Measurements from ENCODE around the gene TCN2. TPM values are rescaled to one million over a fixed set of nuclear protein-coding genes. Genes with fewer than 3 reads are reported as not detected.

Gene TCN2
- total RNA-seq, 1 experiment from 2014 or later: 2.2 TPM

DNA sequence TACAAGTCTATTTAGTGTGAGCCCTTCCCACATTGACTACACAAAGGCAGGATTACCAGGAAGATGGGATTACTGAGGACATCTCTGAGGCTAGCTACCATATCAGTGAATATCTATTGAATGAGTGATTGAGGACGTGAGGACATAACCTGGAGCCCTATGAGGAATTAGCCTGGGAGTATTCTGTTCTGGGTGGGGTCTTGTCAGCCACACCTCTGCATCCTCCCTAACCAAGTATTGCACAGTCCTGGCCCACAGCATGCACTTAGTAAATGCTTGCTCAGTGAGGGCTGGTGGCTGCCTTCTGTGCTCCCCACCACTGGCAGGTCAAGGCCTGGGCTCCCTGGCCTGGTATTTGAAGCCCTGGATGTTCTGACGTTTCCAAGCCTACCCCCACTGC is 45.9 kb downstream of the TCN2 start (continued):
- no peak for TF ChIP-seq REST (IDR thresholded peaks at IDR 0.05; ENCODE audit: low read depth)
- no peak for TF ChIP-seq ELF1 (IDR thresholded peaks at IDR 0.05; ENCODE audit: borderline replicate concordance, low read depth)
- no peak for TF ChIP-seq RAD21 (IDR thresholded peaks at IDR 0.05; ENCODE audit: low read depth)
- TF ChIP-seq SIN3A (IDR thresholded peaks at IDR 0.05; ENCODE audit: low read depth): no peak
- no peak for TF ChIP-seq POLR2AphosphoS5 (IDR thresholded peaks at IDR 0.05; ENCODE audit: low read depth, low read length)
- TF ChIP-seq EZH2phosphoT487 (IDR thresholded peaks at IDR 0.05; ENCODE audit: borderline replicate concordance): no peak
- TF ChIP-seq JUND (IDR thresholded peaks at IDR 0.05): no peak

DNA sequence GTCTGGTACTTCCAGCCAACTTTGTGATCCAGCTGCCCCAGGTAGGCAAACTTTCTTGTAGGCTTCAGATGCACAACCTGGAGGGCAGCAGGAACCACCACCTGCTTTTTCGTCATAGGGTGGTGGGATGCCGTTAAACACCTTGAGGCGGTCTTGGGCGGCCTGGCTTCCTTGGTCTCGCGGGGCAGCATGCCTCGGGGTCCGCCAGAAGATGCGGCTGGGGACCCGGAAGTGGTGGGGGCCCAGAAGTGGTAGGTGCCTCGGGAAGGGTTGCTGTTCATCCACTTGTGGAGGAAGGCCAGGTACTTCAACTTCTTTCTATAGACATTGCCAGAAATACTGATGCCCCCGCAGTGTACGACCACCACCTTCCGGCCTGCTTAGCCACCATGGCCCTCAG is 47.4 kb downstream of the TCN2 start:
- POLR2A ChIA-PET: no interaction called here
- DNase-seq (ENCODE audit: low read depth, low spot score) (no peak), ATAC-seq (no peak)
- Histone ChIP-seq H3K4me3 (replicated peaks in 1 of 2; ENCODE audit: low read depth in 1 of 2, low read length in 2 of 2) (no peak overlapping the region), H3K4me1 (ENCODE audit: control insufficient read depth in 1 of 2, insufficient read depth in 2 of 2, low read length in 2 of 2) (peaks cover 11 to 22% of the 10 kb centered on the region in 2 experiments), H4K20me1 (ENCODE audit: insufficient read depth) (no peaks in the 10 kb centered on the region), H3K9ac (ENCODE audit: low read length) (no peak overlapping the region), H3K9me3 (ENCODE audit: control insufficient read depth in 1 of 2, insufficient read depth in 1 of 2, low read depth in 1 of 2, low read length in 2 of 2) (no peaks in the 10 kb centered on the region), H3K9me2 (ENCODE audit: insufficient read depth) (no peaks in the 10 kb centered on the region), H3K79me2 (ENCODE audit: insufficient read depth, low read length) (no peaks in the 10 kb centered on the region), H3K27ac (ENCODE audit: low read depth, low read length) (no peak overlapping the region), H3K4me2 (ENCODE audit: low read length) (no peak overlapping the region), H3K36me3 (ENCODE audit: control insufficient read depth in 1 of 2, insufficient read depth in 2 of 2, low read length in 2 of 2) (no peaks in the 10 kb centered on the region), H3K27me3 (ENCODE audit: insufficient read depth, low read length) (no peaks in the 10 kb centered on the region), H2AFZ (ENCODE audit: low read depth, low read length, poor library complexity, severe bottlenecking) (no peak overlapping the region)
- RAD21 ChIA-PET (ENCODE audit: low non-redundant PET in 1 of 2, low total read pairs in 2 of 2, uncharacterized antibody in 2 of 2, unreplicated experiment in 2 of 2): no interaction called here
- CTCF ChIA-PET: no interaction called here
- intact Hi-C loops (cut with micrococcal nuclease): no loop called here
- BruUV-seq (replicated peaks): no TSS peak
- TF ChIP-seq YY1 (IDR thresholded peaks at IDR 0.05; ENCODE audit: extremely low read depth, insufficient replicate concordance, low read depth, low read length) (no peak), SIN3A (IDR thresholded peaks at IDR 0.05; ENCODE audit: low read depth) (no peak), CBX3 (IDR thresholded peaks at IDR 0.05; ENCODE audit: low read depth) (no peak), TCF7L2 (IDR thresholded peaks at IDR 0.05; ENCODE audit: borderline replicate concordance, extremely low read depth, insufficient read depth, insufficient read length) (no peak), JUND (IDR thresholded peaks at IDR 0.05) (no peak), SP1 (IDR thresholded peaks at IDR 0.05; ENCODE audit: low read depth) (no peak), ZFX (IDR thresholded peaks at IDR 0.05) (no peak), EZH2 (IDR thresholded peaks at IDR 0.05) (no peak), POLR2A (IDR thresholded peaks at IDR 0.05; ENCODE audit: borderline replicate concordance, extremely low read depth, insufficient read depth, insufficient read length) (no peak), RAD21 (IDR thresholded peaks at IDR 0.05; ENCODE audit: low read depth) (no peak), EZH2phosphoT487 (IDR thresholded peaks at IDR 0.05; ENCODE audit: borderline replicate concordance) (no peak), POLR2AphosphoS5 (IDR thresholded peaks at IDR 0.05; ENCODE audit: low read depth, low read length) (no peak), ELF1 (IDR thresholded peaks at IDR 0.05; ENCODE audit: borderline replicate concordance, low read depth) (no peak), CEBPB (IDR thresholded peaks at IDR 0.05; ENCODE audit: low read depth) (no peak)
- TF ChIP-seq, protein P1, sequence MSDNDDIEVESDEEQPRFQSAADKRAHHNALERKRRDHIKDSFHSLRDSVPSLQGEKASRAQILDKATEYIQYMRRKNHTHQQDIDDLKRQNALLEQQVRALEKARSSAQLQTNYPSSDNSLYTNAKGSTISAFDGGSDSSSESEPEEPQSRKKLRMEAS (IDR thresholded peaks at IDR 0.05): no peak
- TF ChIP-seq, protein P2, sequence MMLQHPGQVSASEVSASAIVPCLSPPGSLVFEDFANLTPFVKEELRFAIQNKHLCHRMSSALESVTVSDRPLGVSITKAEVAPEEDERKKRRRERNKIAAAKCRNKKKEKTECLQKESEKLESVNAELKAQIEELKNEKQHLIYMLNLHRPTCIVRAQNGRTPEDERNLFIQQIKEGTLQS (IDR thresholded peaks at IDR 0.05): no peak
- TF ChIP-seq, protein P3, sequence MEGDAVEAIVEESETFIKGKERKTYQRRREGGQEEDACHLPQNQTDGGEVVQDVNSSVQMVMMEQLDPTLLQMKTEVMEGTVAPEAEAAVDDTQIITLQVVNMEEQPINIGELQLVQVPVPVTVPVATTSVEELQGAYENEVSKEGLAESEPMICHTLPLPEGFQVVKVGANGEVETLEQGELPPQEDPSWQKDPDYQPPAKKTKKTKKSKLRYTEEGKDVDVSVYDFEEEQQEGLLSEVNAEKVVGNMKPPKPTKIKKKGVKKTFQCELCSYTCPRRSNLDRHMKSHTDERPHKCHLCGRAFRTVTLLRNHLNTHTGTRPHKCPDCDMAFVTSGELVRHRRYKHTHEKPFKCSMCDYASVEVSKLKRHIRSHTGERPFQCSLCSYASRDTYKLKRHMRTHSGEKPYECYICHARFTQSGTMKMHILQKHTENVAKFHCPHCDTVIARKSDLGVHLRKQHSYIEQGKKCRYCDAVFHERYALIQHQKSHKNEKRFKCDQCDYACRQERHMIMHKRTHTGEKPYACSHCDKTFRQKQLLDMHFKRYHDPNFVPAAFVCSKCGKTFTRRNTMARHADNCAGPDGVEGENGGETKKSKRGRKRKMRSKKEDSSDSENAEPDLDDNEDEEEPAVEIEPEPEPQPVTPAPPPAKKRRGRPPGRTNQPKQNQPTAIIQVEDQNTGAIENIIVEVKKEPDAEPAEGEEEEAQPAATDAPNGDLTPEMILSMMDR (IDR thresholded peaks at IDR 0.05 in 2 of 3, conservative IDR thresholded peaks at IDR 0.05 in 1 of 3; ENCODE audit: borderline replicate concordance in 1 of 3, insufficient read depth in 1 of 3, low read depth in 2 of 3, low read length in 2 of 3): no peak

All from HCT116 (cell line).